ENCODE measurements around the gene KCNJ12. TPM values are rescaled to one million over a fixed set of nuclear protein-coding genes. Genes with fewer than 3 reads are reported as not detected.
A peak's percentile ranks its signal among the peaks of the same experiment; 100 is the strongest.
"Not testable (repeated sequence)": the region's sequence is repeated elsewhere in the genome, so short reads cannot be mapped to it uniquely, and the experiment has no call there.

KCNJ12 gene
- not detected for total RNA-seq

- ATAC-seq, result no peak
Observed at GRCh38 chr17:21376081-21376758, at the start of gene KCNJ12. Gene KCNJ12, plus strand, starts transcription at chr17:21376357. Its CDS starts 38,986 bp downstream, at chr17:21415343.

- ATAC-seq, result not testable (repeated sequence)
Observed at GRCh38 chr17:21327921-21328320, 48.2 kb upstream of the KCNJ12 start.

DNA sequence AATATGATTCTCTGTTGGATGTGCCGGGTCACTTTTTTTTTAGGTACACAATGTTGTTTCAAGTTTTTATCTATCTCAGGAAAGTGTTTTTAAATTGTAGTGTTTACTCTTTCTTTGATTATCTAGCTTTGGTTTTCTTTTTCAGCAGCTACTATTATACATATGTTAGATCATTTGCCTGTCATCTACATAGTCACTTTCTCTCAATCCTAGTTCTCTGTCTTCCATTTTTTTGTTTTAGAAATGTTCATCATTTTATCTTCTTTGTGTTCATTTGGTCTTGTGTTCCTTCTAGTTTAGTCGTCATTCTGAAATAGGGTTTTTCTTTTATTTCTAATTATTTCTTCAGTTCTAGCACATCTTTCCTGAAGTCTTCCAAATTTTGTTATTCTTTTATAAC, 47.4 kb upstream of the KCNJ12 start:
- ATAC-seq, result not testable (repeated sequence)

GRCh38 chr17:21330436-21331160, 45.6 kb upstream of the KCNJ12 start:
- no peak for ATAC-seq

GRCh38 chr17:21336541-21337294, 39.4 kb upstream of the KCNJ12 start:
- ATAC-seq, result not testable (repeated sequence)

DNA sequence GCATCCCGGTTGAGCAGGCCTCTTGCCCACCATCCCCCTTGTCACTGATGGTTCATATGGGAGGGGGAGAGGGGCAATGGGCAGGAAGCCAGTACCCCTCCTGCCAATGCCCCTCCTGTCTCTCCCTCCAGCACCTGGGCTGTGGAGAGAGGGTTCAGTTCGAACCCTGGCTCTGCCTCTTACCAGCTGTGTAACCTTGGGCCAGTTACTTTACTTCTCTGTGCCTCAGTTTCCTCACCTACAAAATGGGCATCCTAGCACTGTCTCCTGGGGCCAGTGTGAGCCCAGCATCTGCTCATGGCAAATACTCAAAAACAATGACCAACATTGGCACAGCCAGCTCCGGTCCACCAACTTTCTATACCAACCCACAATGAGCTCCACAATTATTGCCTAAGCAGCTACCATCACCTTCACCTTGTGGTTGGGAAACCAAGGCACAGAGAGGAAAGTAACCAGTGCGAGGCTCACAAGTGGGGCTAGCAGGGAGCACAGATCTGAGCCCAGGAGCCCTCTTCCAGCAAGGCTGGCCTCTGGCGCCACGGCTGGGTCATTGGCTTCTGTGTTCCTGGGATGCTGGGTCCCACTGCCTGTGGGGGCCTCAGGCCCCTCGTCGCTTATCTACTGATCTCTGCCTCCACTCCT, 38.1 kb upstream of the KCNJ12 start:
- ATAC-seq, result not testable (repeated sequence)

DNA sequence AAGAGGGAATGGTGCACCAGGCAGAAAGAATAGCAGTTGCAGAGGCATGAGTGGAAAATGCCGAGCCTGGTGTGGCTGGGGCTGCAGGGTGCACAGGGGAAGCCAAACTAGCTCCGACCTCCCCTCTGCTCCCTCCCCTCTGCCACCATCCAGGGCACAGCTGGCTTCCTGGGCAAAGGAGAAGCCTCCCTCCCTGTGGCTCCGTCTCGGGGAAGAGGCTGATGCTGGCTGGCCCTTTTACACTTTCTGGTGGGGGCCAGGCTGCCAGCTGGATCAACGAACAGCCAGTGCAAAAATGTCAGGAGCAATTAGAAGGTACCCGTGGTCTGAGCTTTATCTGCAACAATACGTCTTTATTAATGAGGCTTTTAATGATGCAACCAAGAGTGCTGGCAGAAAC, 37.1 kb upstream of the KCNJ12 start:
- no peak for ATAC-seq

DNA sequence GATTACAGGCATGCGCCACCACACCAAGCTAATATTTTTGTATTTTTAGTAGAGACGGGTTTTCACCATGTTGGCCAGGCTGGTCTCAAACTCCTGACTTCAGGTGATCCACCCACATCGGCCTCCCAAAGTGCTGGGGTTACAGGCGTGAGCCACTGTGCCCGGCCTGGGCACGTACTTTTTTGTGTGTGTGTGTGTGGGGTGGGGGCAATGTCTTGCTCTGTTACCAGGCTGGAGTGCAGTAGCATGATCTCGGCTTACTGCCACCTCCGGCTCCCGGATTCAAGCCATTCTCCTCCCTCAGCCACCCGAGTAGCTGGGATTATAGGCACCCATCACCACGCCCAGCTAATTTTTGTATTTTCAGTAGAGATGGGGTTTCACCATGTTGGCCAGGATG, 36.6 kb upstream of the KCNJ12 start:
- ATAC-seq, result not testable (repeated sequence)

DNA sequence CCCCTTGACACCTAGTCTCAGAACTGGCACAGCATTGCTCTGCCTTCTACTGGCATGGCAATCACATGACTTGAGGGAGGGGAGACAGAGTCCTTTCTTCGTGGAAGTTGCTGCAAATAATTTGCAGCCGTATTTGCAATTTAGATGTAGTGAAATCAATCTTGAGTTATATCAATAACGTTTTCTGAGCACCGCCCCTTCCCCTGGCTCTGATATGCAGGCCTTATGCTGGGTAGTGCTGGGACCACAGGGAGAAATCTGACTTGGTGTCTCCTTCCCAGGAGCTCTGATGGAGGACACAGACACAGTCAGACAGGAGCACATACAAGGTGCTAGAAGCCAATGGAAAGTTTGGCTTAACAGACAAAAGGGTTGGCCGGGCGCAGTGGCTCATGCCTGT, 35.8 kb upstream of the KCNJ12 start:
- ATAC-seq, result not testable (repeated sequence)

- not testable (repeated sequence) for ATAC-seq
Observed at GRCh38 chr17:21341279-21341678, 34.9 kb upstream of the KCNJ12 start.

DNA sequence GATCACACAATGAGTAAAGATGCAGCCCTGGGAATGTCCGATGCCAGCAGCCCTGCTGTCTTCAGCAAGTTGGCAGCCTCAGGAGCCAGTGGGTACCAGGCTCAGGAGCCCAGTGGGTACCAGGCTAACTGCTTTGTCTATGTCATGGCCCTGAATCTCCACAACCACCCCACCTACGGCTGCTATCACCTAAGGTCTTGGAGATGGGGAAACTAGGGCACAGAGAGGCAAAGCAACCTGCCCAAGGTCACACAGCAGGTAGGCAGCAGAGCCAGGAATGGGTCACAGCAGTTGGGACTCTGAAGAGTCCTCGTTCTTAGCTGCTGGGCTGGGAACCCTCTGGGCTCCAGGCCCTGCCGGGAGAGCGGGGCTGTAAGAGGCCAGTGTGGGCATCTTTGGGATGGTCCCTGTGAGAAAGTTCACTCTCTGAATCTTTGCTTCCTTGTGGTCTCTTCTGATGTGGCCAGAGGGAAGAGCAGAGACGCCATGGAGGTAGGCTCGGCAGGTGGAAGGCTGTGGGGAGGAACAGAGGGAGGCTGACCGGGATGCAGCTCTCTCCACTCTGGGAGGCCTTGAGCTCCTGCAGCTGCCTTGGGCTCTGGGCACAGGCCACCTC, 34.1 kb upstream of the KCNJ12 start:
- not testable (repeated sequence) for ATAC-seq

DNA sequence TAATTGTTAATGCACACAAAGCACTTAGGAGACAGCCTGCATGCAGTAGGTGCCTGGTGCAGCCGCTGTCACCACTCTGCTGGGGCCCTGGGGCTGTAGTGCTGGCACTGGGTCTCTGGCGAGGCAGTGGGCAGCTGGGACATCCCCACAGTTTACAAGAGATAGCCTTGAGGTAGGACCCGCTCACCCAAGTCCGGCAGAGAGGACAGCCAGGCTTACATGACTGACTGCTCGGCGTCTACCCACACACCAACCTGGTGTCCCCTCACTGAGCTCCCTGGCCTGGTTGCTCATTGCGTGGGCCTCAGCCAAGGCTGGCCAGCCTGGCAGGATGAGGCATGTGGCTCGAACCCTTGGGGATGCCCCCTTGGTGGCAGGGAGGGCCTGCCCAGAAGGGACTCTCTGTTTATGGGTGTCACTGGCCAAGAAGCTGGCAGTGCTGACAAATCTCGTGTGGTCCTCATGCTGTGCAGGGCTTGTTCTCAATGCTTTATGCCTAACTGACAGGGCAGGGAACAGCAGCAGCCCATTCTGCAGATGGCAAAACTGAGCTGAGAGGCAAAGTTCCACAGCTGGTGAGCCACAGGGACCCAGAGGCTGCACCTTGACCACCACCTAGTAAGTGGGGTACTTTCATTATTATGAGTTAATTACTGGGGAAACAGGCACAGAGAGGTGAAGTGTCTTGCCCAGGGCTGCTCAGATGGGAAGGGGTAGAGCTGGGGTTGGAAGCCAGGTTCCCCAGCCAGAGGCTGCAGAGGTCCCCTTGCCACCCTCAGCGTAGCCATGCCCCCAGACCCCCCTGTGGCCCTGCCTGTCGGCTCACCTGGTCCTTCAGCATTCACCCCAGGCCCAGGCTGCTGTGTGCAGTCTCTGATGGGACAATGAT, 32.9 kb upstream of the KCNJ12 start:
- peak; percentile 8 for ATAC-seq

DNA sequence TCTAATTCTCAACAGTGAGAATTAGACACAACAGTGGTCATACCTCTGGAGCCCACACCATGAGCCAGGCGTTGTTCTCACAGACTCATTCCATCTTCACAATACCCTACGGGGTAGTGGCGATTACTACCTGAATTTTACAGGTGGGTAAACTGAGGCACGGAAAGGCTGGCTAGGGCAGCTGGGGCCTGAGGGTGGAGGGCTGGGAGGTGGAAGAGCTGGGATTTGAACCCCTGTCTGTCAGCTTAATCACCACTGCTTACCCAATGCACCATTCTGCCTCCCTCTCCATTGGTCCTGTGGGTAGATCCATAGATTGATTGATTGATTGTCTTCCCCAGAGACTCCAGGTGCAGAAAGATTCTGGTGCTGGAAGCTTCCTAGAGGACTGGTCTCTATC, 31.4 kb upstream of the KCNJ12 start:
- not testable (repeated sequence) for ATAC-seq

DNA sequence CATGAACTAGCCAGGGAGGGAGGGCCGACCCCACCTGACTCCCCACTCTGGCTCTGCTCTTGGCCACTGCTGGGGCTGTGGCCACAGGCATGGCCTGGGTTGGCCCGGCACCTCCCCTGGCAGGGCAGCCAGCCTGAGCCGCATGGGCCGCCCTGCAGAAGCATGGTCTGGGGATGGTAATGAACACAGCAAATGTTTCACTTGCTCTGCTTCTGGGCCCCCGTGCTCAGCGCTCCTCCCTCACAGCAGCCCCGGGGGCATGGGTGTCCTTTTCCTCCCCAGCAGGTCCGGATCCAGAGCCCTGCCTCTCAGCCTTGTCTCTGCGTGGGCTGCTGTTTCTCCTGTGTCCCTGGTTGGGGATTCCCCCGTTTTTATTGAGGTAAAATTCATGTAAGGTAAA, 30.9 kb upstream of the KCNJ12 start:
- ATAC-seq, result no peak

GRCh38 chr17:21346107-21346506, 30.1 kb upstream of the KCNJ12 start:
- not testable (repeated sequence) for ATAC-seq

DNA sequence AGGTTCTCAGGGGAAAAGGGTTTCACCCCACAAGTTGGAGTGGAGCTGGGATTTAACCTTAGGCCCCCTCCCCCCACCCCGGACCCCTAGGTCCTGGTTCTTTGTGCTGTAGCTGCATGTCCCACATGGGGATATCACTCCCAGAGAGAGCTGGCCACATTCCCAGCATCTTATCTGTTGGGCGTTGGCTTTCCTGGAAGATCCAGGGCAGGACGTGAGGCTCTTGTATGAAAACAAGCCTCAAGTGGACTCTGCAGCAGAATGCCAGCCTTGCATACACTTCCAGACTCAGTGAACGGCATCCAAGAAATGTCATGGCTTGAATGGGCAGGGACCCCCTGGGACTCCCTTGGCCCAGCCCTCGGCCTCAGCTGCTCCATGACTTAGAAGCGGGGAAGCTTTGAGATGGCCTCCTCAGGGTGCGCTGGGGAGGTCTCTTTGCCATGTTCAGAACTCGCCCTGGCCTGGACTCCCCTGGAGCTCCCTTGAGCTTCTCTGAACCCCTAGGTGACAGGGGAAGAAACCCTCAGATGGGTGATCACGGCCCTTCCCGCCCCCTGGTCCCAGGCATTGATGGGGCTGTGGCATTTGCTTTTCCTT, 29.4 kb upstream of the KCNJ12 start:
- ATAC-seq, result not testable (repeated sequence)

- not testable (repeated sequence) for ATAC-seq
Observed at GRCh38 chr17:21347660-21348059, 28.5 kb upstream of the KCNJ12 start.

- not testable (repeated sequence) for ATAC-seq
Observed at GRCh38 chr17:21348081-21348925, 27.9 kb upstream of the KCNJ12 start.

DNA sequence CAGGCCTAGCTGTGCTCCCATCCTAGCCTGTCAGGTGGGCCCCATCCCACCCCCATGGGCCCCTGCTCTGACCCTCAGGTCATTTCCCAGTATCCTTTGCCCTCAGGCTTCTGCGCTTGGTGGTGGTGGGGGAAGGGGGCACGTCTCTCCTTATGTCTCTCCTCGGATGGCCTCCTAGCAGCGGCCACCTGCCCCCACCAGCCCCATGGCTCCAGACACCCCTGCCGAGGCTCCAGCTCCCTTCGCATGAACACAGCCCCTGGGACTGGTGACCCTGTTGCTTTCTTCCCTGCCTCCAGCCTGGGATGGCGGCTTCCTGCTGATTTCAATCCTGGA, 27.3 kb upstream of the KCNJ12 start:
- peak; percentile 15 for ATAC-seq

All from esophagus mucosa (tissue), 1 donor.